Panc1 (cell line): Measurements from ENCODE around the gene TIMP1.

Source experiments
- CTCF ChIP-seq: fragments of 450-650 bp; IDR thresholded peaks from 2 replicates; pipeline ENCODE4 v1.5.1; 2017; ENCODE audit warnings: mild to moderate bottlenecking
- POLR2AphosphoS5 ChIP-seq: IDR thresholded peaks from 2 replicates; pipeline ENCODE4 v1.6.1; 2012; ENCODE audit warnings: mild to moderate bottlenecking, low read depth, low read length, moderate library complexity
- REST ChIP-seq, 2 experiments: IDR thresholded peaks; 2 replicates each; pipeline ENCODE4 v1.6.1; 2011 to 2012; ENCODE audit warnings: low read depth in 2 of 2, control low read depth in 1 of 2, low read length in 1 of 2, mild to moderate bottlenecking in 1 of 2, moderate library complexity in 1 of 2; ENCODE audit not compliant: insufficient read depth in 1 of 2
- SIN3A ChIP-seq: IDR thresholded peaks from 2 replicates; pipeline ENCODE4 v1.6.1; 2012; ENCODE audit warnings: low read depth, mild to moderate bottlenecking, low read length, moderate library complexity, borderline replicate concordance; ENCODE audit not compliant: insufficient read depth
- TCF7L2 ChIP-seq: IDR thresholded peaks from 2 replicates; pipeline ENCODE4 v1.6.1; 2011; ENCODE audit warnings: mild to moderate bottlenecking, low read depth, low read length, inconsistent platforms

GRCh38 chrX:47597222-47597621 is 15.0 kb downstream of the TIMP1 start:
- TF ChIP-seq CTCF = no peak
- TF ChIP-seq POLR2AphosphoS5 = no peak
- no peak for TF ChIP-seq REST (IDR thresholded peaks at IDR 0.05; ENCODE audit: insufficient read depth in 1 of 2, low read depth in 2 of 2, low read length in 1 of 2)
- no peak for TF ChIP-seq TCF7L2
- TF ChIP-seq SIN3A = no peak
